Kidney epithelial cell (primary cell): ENCODE results near the gene PRR16. TPM values are rescaled to one million over a fixed set of nuclear protein-coding genes. Genes with fewer than 3 reads are reported as not detected.
"Not testable (repeated sequence)": the region's sequence is repeated elsewhere in the genome, so short reads cannot be mapped to it uniquely, and the experiment has no call there.

Experiments
- DNase-seq: peaks from one replicate; pipeline ENCODE4 v3.0.0-alpha.2; 2010; ENCODE audit warnings: low read depth
- H3K27me3 ChIP-seq: 2 replicates; pipeline ENCODE4 v1.6.0; 2011; ENCODE audit warnings: low read length; ENCODE audit not compliant: control insufficient read depth, insufficient read depth
- H3K36me3 ChIP-seq: 2 replicates; pipeline ENCODE4 v1.5.1; 2011; ENCODE audit warnings: low read length; ENCODE audit not compliant: control insufficient read depth, insufficient read depth
- H3K4me3 ChIP-seq: 2 replicates; pipeline ENCODE4 v1.5.1; 2011; ENCODE audit warnings: low read depth, mild to moderate bottlenecking, control low read depth, low read length
- total RNA-seq: library from RNA; depleted of rRNA; stranded (reverse); fragments of >200 nt; gene quantifications from 2 replicates; pipeline ENCODE4 v1.2.3, GENCODE V29; 2015
- TF ChIP-seq, protein P1 (sequence below): IDR thresholded peaks from 2 replicates; pipeline ENCODE4 v1.5.1; 2011; ENCODE audit warnings: mild to moderate bottlenecking, moderate library complexity, low read length, control low read depth, inconsistent platforms; ENCODE audit not compliant: insufficient read depth, poor library complexity, severe bottlenecking

The PRR16 gene
- total RNA-seq = 0.34 and 1.0 TPM in 2 replicates

DNA sequence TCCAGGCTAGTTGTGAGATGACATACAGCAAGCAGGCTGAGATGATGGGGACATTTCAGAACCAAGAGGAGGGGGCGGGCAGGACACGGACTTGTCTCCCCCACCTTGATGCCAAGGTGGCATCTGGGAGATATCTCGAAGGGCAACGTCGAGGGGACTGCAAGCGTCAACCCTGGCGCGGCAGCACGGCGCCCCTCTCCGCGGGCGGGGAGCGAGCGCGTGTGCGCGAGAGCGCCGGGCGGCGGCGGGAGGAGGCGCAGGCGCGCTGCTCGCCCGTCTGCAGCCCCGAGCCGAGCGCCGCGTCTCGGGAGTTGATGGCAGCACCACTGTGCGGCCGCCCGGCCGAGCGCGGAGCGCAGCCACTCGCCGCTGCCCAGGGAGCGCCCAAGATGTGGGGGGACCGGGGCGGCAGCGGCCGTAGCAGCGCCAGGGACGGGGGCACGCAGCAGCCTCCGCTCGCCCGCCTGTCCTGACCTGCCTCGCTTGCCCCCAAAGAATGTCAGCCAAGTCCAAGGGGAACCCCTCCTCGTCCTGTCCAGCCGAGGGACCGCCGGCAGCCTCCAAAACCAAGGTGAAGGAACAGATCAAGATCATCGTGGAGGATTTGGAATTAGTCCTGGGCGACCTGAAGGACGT lies at the start of gene PRR16:
Gene PRR16, plus strand, starts transcription at position 310 of the 636 bp plus-strand sequence.
- peak within 1 kb of the TSS; percentile 57 for H3K4me3 ChIP-seq
- TF ChIP-seq, protein P1, sequence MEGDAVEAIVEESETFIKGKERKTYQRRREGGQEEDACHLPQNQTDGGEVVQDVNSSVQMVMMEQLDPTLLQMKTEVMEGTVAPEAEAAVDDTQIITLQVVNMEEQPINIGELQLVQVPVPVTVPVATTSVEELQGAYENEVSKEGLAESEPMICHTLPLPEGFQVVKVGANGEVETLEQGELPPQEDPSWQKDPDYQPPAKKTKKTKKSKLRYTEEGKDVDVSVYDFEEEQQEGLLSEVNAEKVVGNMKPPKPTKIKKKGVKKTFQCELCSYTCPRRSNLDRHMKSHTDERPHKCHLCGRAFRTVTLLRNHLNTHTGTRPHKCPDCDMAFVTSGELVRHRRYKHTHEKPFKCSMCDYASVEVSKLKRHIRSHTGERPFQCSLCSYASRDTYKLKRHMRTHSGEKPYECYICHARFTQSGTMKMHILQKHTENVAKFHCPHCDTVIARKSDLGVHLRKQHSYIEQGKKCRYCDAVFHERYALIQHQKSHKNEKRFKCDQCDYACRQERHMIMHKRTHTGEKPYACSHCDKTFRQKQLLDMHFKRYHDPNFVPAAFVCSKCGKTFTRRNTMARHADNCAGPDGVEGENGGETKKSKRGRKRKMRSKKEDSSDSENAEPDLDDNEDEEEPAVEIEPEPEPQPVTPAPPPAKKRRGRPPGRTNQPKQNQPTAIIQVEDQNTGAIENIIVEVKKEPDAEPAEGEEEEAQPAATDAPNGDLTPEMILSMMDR = no peak
- no peaks in the 10 kb centered on the region for H3K36me3 ChIP-seq
- DNase-seq = no peak
- peaks cover 4% of the 10 kb centered on the region for H3K27me3 ChIP-seq

DNA sequence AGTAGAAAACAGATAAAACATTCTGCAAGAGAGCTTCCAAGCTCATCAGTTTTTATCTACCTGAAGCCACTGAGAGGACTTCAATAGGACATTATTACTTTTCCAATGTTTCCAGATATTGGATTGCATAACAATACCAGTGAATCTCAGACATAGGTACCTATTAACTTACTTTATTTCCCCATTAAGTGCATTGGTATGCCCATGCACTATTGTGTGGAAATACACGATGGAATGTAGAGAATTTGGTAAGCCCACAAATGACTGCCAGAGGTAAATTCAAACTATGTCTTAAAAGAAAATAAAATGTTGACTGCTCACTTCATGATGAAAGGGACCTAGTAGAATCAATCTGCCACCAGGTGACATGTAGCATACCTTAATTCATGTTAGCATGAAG lies 48.1 kb upstream of the PRR16 start:
- no peak for DNase-seq
- no peaks in the 10 kb centered on the region for H3K36me3 ChIP-seq
- H3K4me3 ChIP-seq = no peak overlapping the region
- H3K27me3 ChIP-seq = no peaks in the 10 kb centered on the region
- TF ChIP-seq, protein P1 = no peak

DNA sequence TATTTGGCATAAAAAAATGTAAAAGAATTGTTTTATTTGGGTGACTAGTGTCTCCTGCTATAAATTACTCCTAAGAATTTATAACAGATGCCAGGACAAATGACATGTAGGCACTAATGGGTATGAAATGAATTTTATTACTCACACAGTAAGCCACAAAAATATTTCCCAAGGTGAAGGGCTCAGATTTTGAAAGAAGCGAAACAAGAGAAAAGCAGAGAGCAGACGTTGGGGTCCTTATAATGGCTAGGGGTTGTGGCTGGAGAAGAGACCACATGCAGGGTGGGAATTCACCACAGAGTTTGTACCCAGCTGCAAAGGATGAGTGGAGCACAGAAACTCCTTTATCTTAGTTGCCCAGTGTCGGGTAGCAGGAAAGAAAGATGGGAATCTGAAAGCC lies 45.0 kb upstream of the PRR16 start:
- DNase-seq = no peak
- TF ChIP-seq, protein P1 = no peak
- H3K27me3 ChIP-seq = no peaks in the 10 kb centered on the region
- H3K4me3 ChIP-seq = no peak overlapping the region
- no peaks in the 10 kb centered on the region for H3K36me3 ChIP-seq

DNA sequence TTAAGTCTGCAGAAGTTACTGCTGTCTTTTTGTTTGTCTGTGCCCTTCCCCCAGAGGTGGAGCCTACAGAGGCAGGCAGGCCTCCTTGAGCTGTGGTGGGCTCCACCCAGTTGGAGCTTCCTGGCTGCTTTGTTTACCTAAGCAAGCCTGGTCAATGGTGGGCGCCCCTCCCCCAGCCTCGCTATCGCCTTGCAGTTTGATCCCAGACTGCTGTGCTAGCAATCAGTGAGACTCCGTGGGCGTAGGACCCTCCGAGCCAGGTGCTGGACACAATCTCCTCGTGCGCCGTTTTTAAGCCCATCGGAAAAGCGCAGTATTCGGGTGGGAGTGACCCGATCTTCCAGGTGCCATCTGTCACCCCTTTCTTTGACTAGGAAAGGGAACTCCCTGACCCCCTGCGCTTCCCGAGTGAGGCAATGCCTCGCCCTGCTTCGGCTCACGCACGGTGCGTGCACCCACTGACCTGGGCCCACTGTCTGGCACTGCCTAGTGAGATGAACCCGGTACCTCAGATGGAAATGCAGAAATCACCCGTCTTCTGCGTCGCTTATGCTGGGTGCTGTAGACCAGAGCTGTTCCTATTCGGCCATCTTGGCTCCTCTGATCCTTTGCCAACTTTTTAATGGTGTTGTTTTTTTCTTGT lies 37.3 kb upstream of the PRR16 start:
- not testable (repeated sequence) for DNase-seq, H3K27me3 ChIP-seq, H3K4me3 ChIP-seq, H3K36me3 ChIP-seq

DNA sequence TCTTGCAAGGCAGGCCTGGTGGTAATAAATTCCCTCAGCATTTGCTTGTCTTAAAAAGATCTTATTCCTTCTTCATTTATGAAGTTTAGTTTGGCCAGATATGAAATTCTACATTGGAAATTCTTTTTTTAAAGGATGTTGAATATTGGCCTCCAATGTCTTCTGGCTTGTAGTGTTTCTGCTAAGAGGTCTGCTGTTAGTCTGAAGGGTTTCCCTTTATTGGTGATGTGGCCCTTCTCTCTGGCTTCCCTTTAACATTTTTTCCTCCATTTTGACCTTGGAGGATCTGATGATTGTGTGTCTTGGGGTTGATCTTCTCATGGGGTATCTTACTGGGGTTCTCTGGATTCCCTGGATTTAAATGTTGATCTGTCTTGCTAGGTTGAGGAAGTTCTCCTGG lies 33.5 kb upstream of the PRR16 start:
- no peak overlapping the region for H3K4me3 ChIP-seq
- DNase-seq = no peak
- TF ChIP-seq, protein P1 = no peak
- no peaks in the 10 kb centered on the region for H3K27me3 ChIP-seq
- H3K36me3 ChIP-seq = no peaks in the 10 kb centered on the region

DNA sequence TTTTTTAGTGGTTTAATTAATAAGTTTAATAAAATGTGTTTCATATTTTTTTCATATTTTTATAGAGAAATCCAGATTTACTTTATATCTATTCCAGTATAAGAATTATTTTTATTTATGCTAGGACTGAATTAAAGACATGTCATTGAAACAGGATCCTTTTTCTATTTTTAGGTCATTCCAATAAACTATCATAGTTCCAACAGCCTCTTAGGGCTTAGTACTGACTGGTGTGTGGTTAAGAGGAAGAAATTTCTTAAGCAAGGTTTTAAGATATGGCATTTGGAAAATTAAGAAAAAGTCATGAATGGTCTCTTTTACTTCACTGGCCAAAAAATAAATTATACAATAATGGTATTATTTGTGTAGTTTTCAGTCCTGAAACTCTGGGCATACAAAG lies 31.2 kb upstream of the PRR16 start:
- TF ChIP-seq, protein P1 = no peak
- no peak for DNase-seq
- H3K36me3 ChIP-seq = no peaks in the 10 kb centered on the region
- no peak overlapping the region for H3K4me3 ChIP-seq
- H3K27me3 ChIP-seq = no peaks in the 10 kb centered on the region
